Stimulated activated naive CD4-positive, alpha-beta T cell (primary cell): ENCODE results near the gene AGFG1.

Source experiments
- DNase-seq, 6 experiments: peaks; one replicate each; lab custom pipeline; 2025; lab: John Stamatoyannopoulos, UW

AGFG1 gene

GRCh38 chr2:227608561-227609338 lies 136.8 kb downstream of the AGFG1 start:
- DNase-seq, result no peak

- DNase-seq, result no peak
Measured at GRCh38 chr2:227610123-227610522, 138.2 kb downstream of the AGFG1 start.
